HG02610 (cell line): ENCODE data around the gene NYNRIN.
"Not testable (repeated sequence)": the region's sequence is repeated elsewhere in the genome, so short reads cannot be mapped to it uniquely, and the experiment has no call there.

ENCODE experiments used
- ATAC-seq: cut with Tn5 transposase; IDR thresholded peaks from one replicate; pipeline ENCODE4 v1.9.1; 2021; ENCODE audit warnings: mild to moderate bottlenecking, moderate library complexity; ENCODE audit not compliant: unreplicated experiment

NYNRIN gene

DNA sequence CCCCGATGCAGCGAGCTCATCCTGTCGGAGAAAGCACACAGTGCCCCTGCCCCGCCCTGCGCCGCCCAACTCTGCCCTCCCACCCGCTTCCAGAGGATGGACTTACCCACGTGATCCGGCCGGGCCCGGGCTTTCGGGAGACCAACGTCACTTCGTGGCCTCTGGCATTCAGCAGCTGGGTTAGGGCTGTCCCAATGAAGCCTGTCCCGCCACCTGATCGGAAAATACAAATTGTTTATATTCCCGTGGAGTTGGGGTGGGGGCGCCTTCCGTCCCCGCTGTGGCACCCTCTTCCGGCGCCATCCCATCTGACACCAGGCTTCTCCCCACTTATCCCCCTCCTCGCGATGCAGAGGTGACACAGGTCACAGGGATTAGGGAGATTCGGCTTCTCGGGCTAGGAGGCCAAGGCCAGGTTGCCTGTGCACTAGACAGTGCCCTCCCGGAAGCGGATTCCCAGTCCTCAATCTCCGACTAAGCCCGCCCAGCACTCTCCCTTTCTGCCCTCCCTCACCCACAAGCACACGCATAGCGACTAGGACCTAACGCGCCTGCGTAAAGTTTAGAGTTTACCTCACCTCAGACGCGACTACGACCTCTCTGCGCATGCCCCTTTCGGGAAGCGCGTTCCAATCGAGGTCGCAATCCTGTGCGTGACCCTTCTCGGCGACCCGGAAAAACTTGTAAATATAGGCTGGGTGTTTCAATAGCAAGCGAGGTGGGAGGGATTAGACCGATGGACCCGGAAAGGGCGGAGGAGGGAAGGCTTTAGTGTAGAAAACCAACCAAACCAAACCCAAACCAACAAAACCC, 43.6 kb downstream of the NYNRIN start, which contains the start of gene SDR39U1:
TSS of gene SDR39U1 (minus strand) at position 537 of the 813 bp plus-strand sequence. CDS start at position 530, 7 bp downstream.
- peak; percentile 83 for ATAC-seq

GRCh38 chr14:24443053-24443665, 44.4 kb downstream of the NYNRIN start:
- ATAC-seq = no peak

GRCh38 chr14:24450828-24451227, 52.0 kb downstream of the NYNRIN start:
- ATAC-seq = not testable (repeated sequence)

- no peak for ATAC-seq
Observed at GRCh38 chr14:24456980-24457379, 58.2 kb downstream of the NYNRIN start.

GRCh38 chr14:24458736-24459135, 59.9 kb downstream of the NYNRIN start:
- ATAC-seq = no peak

GRCh38 chr14:24459331-24459730, 60.5 kb downstream of the NYNRIN start:
- no peak for ATAC-seq

GRCh38 chr14:24461336-24461735, 62.5 kb downstream of the NYNRIN start:
- ATAC-seq = no peak

- peak; percentile 54 for ATAC-seq
Observed at GRCh38 chr14:24463017-24463883, 64.4 kb downstream of the NYNRIN start.

- no peak for ATAC-seq
Observed at GRCh38 chr14:24463884-24464785, 65.3 kb downstream of the NYNRIN start.

GRCh38 chr14:24465368-24465767, 66.6 kb downstream of the NYNRIN start:
- no peak for ATAC-seq

DNA sequence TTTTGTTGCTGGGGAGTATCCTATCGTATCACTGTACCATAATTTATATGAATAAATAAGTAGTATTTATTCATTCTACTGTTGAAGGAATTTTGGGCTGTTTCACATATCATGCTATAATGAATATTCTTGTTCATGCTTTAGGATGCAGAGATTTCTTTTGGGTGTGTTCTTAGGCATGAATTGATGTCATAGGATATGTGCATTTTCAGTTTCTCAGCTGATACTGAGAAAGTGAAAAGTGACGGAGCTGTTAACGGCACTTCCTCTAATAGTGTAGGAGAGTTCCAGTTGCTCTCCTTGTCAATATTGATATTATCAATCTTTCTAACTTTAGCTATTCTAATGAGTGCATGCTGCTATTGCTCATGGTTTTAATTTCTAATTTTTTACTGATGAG, 67.0 kb downstream of the NYNRIN start:
- ATAC-seq = no peak
